ENCODE data around the gene CIAO1.
"Not testable (repeated sequence)": the region's sequence is repeated elsewhere in the genome, so short reads cannot be mapped to it uniquely, and the experiment has no call there.

Gene CIAO1

DNA sequence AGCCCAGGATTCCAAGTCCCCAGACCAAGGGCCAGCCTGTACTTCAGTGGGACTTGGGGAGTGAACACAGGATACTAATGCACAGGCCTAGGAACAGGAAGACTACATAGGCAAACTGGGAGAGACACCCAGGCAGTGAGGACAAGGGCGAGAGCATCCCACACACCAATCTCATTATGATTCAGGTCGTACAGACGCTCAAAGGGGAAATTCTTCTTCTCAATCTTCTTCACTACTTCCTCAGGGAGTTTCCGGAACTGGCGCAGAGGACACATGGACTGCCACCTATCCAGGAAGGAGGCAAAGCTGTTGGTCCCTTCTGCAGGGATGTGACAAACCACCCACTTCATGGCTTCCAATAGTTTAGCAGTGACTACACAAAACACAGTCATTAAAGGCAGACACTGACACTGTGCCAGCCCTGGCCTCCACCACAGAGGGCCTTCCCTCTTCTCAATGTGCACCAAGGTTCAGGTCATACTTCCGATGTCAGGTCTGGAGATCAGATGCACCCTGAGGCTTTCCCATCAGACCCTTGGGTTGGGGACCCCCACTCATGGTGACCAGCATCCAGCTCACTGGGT is 21.3 kb downstream of the CIAO1 start:
- Histone ChIP-seq H3K27me3 (ENCODE audit: insufficient read depth, low read length, poor library complexity, severe bottlenecking) (no peaks in the 10 kb centered on the region), H3F3A (ENCODE audit: low read depth) (no peaks in the 10 kb centered on the region), H2AFZ (ENCODE audit: low read length) (no peak overlapping the region), H3K36me3 (ENCODE audit: insufficient read depth, low read length) (peaks cover 99% of the 10 kb centered on the region), H3K4me3 (ENCODE audit: low read length, poor library complexity, severe bottlenecking) (no peak overlapping the region), H3K9me2 (replicated peaks; ENCODE audit: low read depth, low read length) (no peaks in the 10 kb centered on the region), H3K9ac (ENCODE audit: low read depth, low read length, poor library complexity, severe bottlenecking) (no peak overlapping the region), H4K20me1 (ENCODE audit: insufficient read depth, low read length, poor library complexity, severe bottlenecking) (no peaks in the 10 kb centered on the region), H3K4me2 (ENCODE audit: low read depth, low read length, poor library complexity, severe bottlenecking) (no peak overlapping the region), H3K9me3 (ENCODE audit: insufficient read depth, low read depth, low read length) (no peaks in the 10 kb centered on the region), H3K4me1 (ENCODE audit: insufficient read depth, low read length, poor library complexity, severe bottlenecking) (no peaks in the 10 kb centered on the region), H3K79me2 (ENCODE audit: insufficient read depth, low read length) (no peaks in the 10 kb centered on the region)
- no peak for TF ChIP-seq EZH2phosphoT487 (IDR thresholded peaks at IDR 0.05; ENCODE audit: borderline replicate concordance)
- TF ChIP-seq, protein P1, sequence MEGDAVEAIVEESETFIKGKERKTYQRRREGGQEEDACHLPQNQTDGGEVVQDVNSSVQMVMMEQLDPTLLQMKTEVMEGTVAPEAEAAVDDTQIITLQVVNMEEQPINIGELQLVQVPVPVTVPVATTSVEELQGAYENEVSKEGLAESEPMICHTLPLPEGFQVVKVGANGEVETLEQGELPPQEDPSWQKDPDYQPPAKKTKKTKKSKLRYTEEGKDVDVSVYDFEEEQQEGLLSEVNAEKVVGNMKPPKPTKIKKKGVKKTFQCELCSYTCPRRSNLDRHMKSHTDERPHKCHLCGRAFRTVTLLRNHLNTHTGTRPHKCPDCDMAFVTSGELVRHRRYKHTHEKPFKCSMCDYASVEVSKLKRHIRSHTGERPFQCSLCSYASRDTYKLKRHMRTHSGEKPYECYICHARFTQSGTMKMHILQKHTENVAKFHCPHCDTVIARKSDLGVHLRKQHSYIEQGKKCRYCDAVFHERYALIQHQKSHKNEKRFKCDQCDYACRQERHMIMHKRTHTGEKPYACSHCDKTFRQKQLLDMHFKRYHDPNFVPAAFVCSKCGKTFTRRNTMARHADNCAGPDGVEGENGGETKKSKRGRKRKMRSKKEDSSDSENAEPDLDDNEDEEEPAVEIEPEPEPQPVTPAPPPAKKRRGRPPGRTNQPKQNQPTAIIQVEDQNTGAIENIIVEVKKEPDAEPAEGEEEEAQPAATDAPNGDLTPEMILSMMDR (conservative IDR thresholded peaks at IDR 0.05; ENCODE audit: low read length): no peak

DNA sequence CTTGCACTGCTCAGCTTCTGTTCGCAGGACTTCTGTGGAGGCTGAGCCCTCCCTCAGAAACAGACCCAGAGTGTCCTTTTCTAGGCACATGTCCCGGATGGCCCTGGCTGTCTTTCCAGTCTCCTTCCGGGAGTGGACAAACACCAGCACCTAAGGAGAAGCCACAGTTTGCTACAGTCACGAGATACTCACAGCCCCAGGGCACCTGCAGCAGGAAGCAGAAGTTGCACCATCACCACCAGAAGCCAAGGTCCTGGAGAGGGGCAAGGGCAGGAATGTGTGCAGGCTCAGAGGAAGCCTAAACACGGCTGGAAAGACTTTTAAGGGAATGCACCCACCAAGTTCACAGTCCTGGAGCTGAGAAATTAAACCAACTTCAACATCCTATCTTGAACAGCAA is 25.7 kb downstream of the CIAO1 start:
- Histone ChIP-seq H2AFZ (ENCODE audit: low read length) (no peak overlapping the region), H3K9ac (ENCODE audit: low read depth, low read length, poor library complexity, severe bottlenecking) (no peak overlapping the region), H3K9me2 (replicated peaks; ENCODE audit: low read depth, low read length) (no peaks in the 10 kb centered on the region), H3K36me3 (ENCODE audit: insufficient read depth, low read length) (peaks cover 100% of the 10 kb centered on the region), H3K79me2 (ENCODE audit: insufficient read depth, low read length) (no peaks in the 10 kb centered on the region), H3K27me3 (ENCODE audit: insufficient read depth, low read length, poor library complexity, severe bottlenecking) (no peaks in the 10 kb centered on the region), H3K4me1 (ENCODE audit: insufficient read depth, low read length, poor library complexity, severe bottlenecking) (no peaks in the 10 kb centered on the region), H3K4me2 (ENCODE audit: low read depth, low read length, poor library complexity, severe bottlenecking) (no peak overlapping the region), H4K20me1 (ENCODE audit: insufficient read depth, low read length, poor library complexity, severe bottlenecking) (peaks cover 5% of the 10 kb centered on the region), H3F3A (ENCODE audit: low read depth) (no peaks in the 10 kb centered on the region), H3K4me3 (ENCODE audit: low read length, poor library complexity, severe bottlenecking) (no peak overlapping the region), H3K9me3 (ENCODE audit: insufficient read depth, low read depth, low read length) (no peaks in the 10 kb centered on the region)
- TF ChIP-seq EZH2phosphoT487 (IDR thresholded peaks at IDR 0.05; ENCODE audit: borderline replicate concordance): no peak
- TF ChIP-seq, protein P1 (conservative IDR thresholded peaks at IDR 0.05; ENCODE audit: low read length): no peak

DNA sequence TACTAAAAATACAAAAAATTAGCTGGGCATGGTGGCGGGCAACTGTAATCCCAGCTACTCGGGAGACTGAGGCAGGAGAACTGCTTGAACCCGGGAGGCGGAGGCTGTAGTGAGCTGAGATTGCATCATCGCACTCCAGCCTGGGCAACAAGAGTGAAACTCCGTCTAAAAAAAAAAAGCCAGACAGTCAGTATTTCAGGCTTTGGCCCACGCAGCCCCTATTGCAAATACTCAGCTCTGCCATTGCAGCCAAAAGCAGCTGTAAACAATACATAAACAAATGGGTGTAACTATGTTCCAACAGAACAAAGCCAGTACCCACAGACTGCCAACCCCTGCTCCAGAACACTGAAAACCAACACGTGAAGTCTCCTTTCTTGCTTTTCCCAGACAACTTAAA is 28.2 kb downstream of the CIAO1 start:
- H3K27me3 ChIP-seq (ENCODE audit: insufficient read depth, low read length, poor library complexity, severe bottlenecking); H3K79me2 ChIP-seq (ENCODE audit: insufficient read depth, low read length); H3K9me3 ChIP-seq (ENCODE audit: insufficient read depth, low read depth, low read length); H3K4me1 ChIP-seq (ENCODE audit: insufficient read depth, low read length, poor library complexity, severe bottlenecking); H3K4me2 ChIP-seq (ENCODE audit: low read depth, low read length, poor library complexity, severe bottlenecking); H2AFZ ChIP-seq (ENCODE audit: low read length); H3K9ac ChIP-seq (ENCODE audit: low read depth, low read length, poor library complexity, severe bottlenecking); H3F3A ChIP-seq (ENCODE audit: low read depth); H3K4me3 ChIP-seq (ENCODE audit: low read length, poor library complexity, severe bottlenecking); H3K9me2 ChIP-seq (replicated peaks; ENCODE audit: low read depth, low read length): not testable (repeated sequence)
- Histone ChIP-seq H4K20me1 (ENCODE audit: insufficient read depth, low read length, poor library complexity, severe bottlenecking) (peaks cover 12% of the 10 kb centered on the region), H3K36me3 (ENCODE audit: insufficient read depth, low read length) (peaks cover 100% of the 10 kb centered on the region)

DNA sequence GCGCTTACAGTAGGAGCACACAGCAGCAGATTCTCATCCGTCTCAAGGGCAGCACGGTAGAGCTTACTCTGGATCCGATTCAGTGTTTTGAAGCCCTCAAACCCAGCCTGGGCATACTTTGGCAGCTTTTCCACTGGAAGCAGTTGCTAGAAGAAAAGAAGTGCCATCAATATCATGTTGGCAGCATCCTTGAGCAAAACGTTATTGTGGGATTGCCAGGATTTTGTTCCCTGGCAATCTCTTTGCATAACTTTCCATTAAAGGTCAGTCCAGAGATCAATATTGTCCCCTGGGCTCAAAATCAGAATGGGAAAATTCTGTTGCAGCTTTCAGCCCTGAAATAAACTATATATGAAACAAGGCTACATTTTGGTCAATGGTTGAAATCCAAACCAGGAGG is 30.9 kb downstream of the CIAO1 start:
- Histone ChIP-seq H3K4me1 (ENCODE audit: insufficient read depth, low read length, poor library complexity, severe bottlenecking) (peaks cover 11% of the 10 kb centered on the region), H3K4me3 (ENCODE audit: low read length, poor library complexity, severe bottlenecking) (no peak overlapping the region), H3K9me3 (ENCODE audit: insufficient read depth, low read depth, low read length) (no peaks in the 10 kb centered on the region), H3F3A (ENCODE audit: low read depth) (no peaks in the 10 kb centered on the region), H3K9ac (ENCODE audit: low read depth, low read length, poor library complexity, severe bottlenecking) (no peak overlapping the region), H2AFZ (ENCODE audit: low read length) (no peak overlapping the region), H3K27me3 (ENCODE audit: insufficient read depth, low read length, poor library complexity, severe bottlenecking) (no peaks in the 10 kb centered on the region), H3K36me3 (ENCODE audit: insufficient read depth, low read length) (peaks cover 98% of the 10 kb centered on the region), H3K4me2 (ENCODE audit: low read depth, low read length, poor library complexity, severe bottlenecking) (no peak overlapping the region), H4K20me1 (ENCODE audit: insufficient read depth, low read length, poor library complexity, severe bottlenecking) (peaks cover 33% of the 10 kb centered on the region), H3K79me2 (ENCODE audit: insufficient read depth, low read length) (peaks cover 31% of the 10 kb centered on the region), H3K9me2 (replicated peaks; ENCODE audit: low read depth, low read length) (no peaks in the 10 kb centered on the region)
- TF ChIP-seq, protein P1 (conservative IDR thresholded peaks at IDR 0.05; ENCODE audit: low read length): no peak
- TF ChIP-seq EZH2phosphoT487 (IDR thresholded peaks at IDR 0.05; ENCODE audit: borderline replicate concordance): no peak

Measured in Loucy (cell line).